ENCODE data around the gene PLEKHG4B.
A peak's percentile ranks its signal among the peaks of the same experiment; 100 is the strongest.
"Not testable (repeated sequence)": the region's sequence is repeated elsewhere in the genome, so short reads cannot be mapped to it uniquely, and the experiment has no call there.

The PLEKHG4B gene

GRCh38 chr5:91556-92263 is at the start of gene PLEKHG4B:
TSS of gene PLEKHG4B (plus strand) at chr5:92168. CDS start at chr5:92232, 64 bp downstream.
- no peak for DNase-seq

- no peak for DNase-seq
These were observed 49.7 kb upstream of the PLEKHG4B start for GRCh38 chr5:42250-42649.

- peak in 1 of 2 experiments; percentile 29 for DNase-seq
These were observed 43.8 kb upstream of the PLEKHG4B start for GRCh38 chr5:48192-48591.

- not testable (repeated sequence) for DNase-seq
These were observed 42.4 kb upstream of the PLEKHG4B start for GRCh38 chr5:49530-49929.

- no peak for DNase-seq
These were observed 41.9 kb upstream of the PLEKHG4B start for GRCh38 chr5:49953-50544.

GRCh38 chr5:50724-51499 is 41.1 kb upstream of the PLEKHG4B start:
- no peak for DNase-seq

- no peak for DNase-seq
These were observed 40.5 kb upstream of the PLEKHG4B start for GRCh38 chr5:51500-51823.

- peak; percentile 32 to 66 for DNase-seq
These were observed 38.4 kb upstream of the PLEKHG4B start for GRCh38 chr5:53381-54174.

GRCh38 chr5:54175-54730 is 37.7 kb upstream of the PLEKHG4B start:
- no peak for DNase-seq

GRCh38 chr5:54876-55569 is 36.9 kb upstream of the PLEKHG4B start:
- no peak for DNase-seq

GRCh38 chr5:56561-57290 is 35.2 kb upstream of the PLEKHG4B start:
- DNase-seq = peak; percentile 29 to 36

GRCh38 chr5:60250-60649 is 31.7 kb upstream of the PLEKHG4B start:
- DNase-seq = not testable (repeated sequence)

GRCh38 chr5:70440-70839 is 21.5 kb upstream of the PLEKHG4B start:
- DNase-seq = no peak

- not testable (repeated sequence) for DNase-seq
These were observed 19.4 kb upstream of the PLEKHG4B start for GRCh38 chr5:72316-73180.

GRCh38 chr5:73181-73447 is 18.9 kb upstream of the PLEKHG4B start:
- not testable (repeated sequence) for DNase-seq

- DNase-seq = no peak
These were observed 18.0 kb upstream of the PLEKHG4B start for GRCh38 chr5:73768-74502.

- no peak for DNase-seq
These were observed 17.4 kb upstream of the PLEKHG4B start for GRCh38 chr5:74503-75109.

- no peak for DNase-seq
These were observed 16.3 kb upstream of the PLEKHG4B start for GRCh38 chr5:75331-76320.
